MM.1S (cell line): ENCODE measurements around the gene KLK13.

Source experiments
- CTCF ChIP-seq: fragments of 300-600 bp; sonication (generic); IDR thresholded peaks from 2 replicates; pipeline ENCODE4 v1.5.1; 2016; ENCODE audit warnings: antibody characterized with exemption, low read length, mixed read lengths
- EZH2 ChIP-seq: fragments of 300-600 bp; sonication (generic); optimal IDR thresholded peaks from 2 replicates; pipeline ENCODE3; 2017; ENCODE audit warnings: low read depth, mild to moderate bottlenecking, antibody characterized with exemption, low read length, mixed read lengths
- EZH2phosphoT487 ChIP-seq: fragments of 300-600 bp; sonication (generic); IDR thresholded peaks from 2 replicates; pipeline ENCODE4 v1.6.1; 2018; ENCODE audit warnings: antibody characterized with exemption, low read length

- no peak for TF ChIP-seq CTCF
- TF ChIP-seq EZH2phosphoT487, result no peak
- no peak for TF ChIP-seq EZH2
Measured at GRCh38 chr19:51078731-51079130, 13.8 kb upstream of the KLK13 start.
